GM19238 (cell line): ENCODE measurements around the gene RAB32.
A peak's percentile ranks its signal among the peaks of the same experiment; 100 is the strongest.
"Not testable (repeated sequence)": the region's sequence is repeated elsewhere in the genome, so short reads cannot be mapped to it uniquely, and the experiment has no call there.

Experiments used
- DNase-seq: peaks from one replicate; pipeline ENCODE4 v3.0.0; 2011; ENCODE audit warnings: low spot score; ENCODE audit not compliant: insufficient read length

The RAB32 gene

GRCh38 chr6:146543211-146543939 lies at the start of gene RAB32:
RAB32 (plus strand) TSS chr6:146543833; CDS start chr6:146543872, 39 bp downstream.
- DNase-seq = peak; percentile 4

GRCh38 chr6:146498309-146498708 lies 45.3 kb upstream of the RAB32 start:
- no peak for DNase-seq

GRCh38 chr6:146503096-146503495 lies 40.5 kb upstream of the RAB32 start:
- DNase-seq = no peak

GRCh38 chr6:146515212-146515611 lies 28.4 kb upstream of the RAB32 start:
- DNase-seq = no peak

- DNase-seq = no peak
These were observed 17.4 kb upstream of the RAB32 start for GRCh38 chr6:146526192-146526591.

GRCh38 chr6:146532702-146533101 lies 10.9 kb upstream of the RAB32 start:
- DNase-seq = no peak

GRCh38 chr6:146542881-146543210 lies 787 bp upstream of the RAB32 start:
- no peak for DNase-seq

- DNase-seq = no peak
These were observed 445 bp downstream of the RAB32 start for GRCh38 chr6:146543940-146544615.

GRCh38 chr6:146544616-146545182 lies 1.1 kb downstream of the RAB32 start:
- DNase-seq = no peak

GRCh38 chr6:146545581-146545980 lies 1.9 kb downstream of the RAB32 start:
- no peak for DNase-seq

- no peak for DNase-seq
These were observed 2.9 kb downstream of the RAB32 start for GRCh38 chr6:146546443-146547043.

GRCh38 chr6:146547889-146548288 lies 4.3 kb downstream of the RAB32 start:
- DNase-seq = no peak

GRCh38 chr6:146548898-146549374 lies 5.3 kb downstream of the RAB32 start:
- DNase-seq = no peak

GRCh38 chr6:146550911-146551310 lies 7.3 kb downstream of the RAB32 start:
- DNase-seq = no peak

- DNase-seq = no peak
These were observed 7.9 kb downstream of the RAB32 start for GRCh38 chr6:146551545-146551944.

GRCh38 chr6:146553377-146554135 lies 9.9 kb downstream of the RAB32 start:
- DNase-seq = no peak

- DNase-seq = no peak
These were observed 17.0 kb downstream of the RAB32 start for GRCh38 chr6:146560607-146561006.

- not testable (repeated sequence) for DNase-seq
These were observed 23.0 kb downstream of the RAB32 start for GRCh38 chr6:146566661-146567060.

- not testable (repeated sequence) for DNase-seq
These were observed 25.0 kb downstream of the RAB32 start for GRCh38 chr6:146568619-146569018.

GRCh38 chr6:146574211-146574610 lies 30.6 kb downstream of the RAB32 start:
- DNase-seq = no peak

GRCh38 chr6:146578054-146578453 lies 34.4 kb downstream of the RAB32 start:
- no peak for DNase-seq
